Jurkat, Clone E6-1 (cell line): ENCODE data around the gene TNIP1.

Source experiments
- DNase-seq: peaks from one replicate; pipeline ENCODE4 v3.0.0-alpha.2; 2011; ENCODE audit warnings: low read depth, low spot score
- H3K4me3 ChIP-seq: 2 replicates; pipeline ENCODE4 v1.5.1; 2011; ENCODE audit warnings: mild to moderate bottlenecking, low read length, control low read depth, moderate library complexity

TNIP1 gene

GRCh38 chr5:150992705-150993104, 88.1 kb downstream of the TNIP1 start:
- no peak overlapping the region for H3K4me3 ChIP-seq
- no peak for DNase-seq

- DNase-seq, result peak; percentile 21
Measured at GRCh38 chr5:150989695-150990094, 91.1 kb downstream of the TNIP1 start.

GRCh38 chr5:150987746-150988145, 93.1 kb downstream of the TNIP1 start:
- DNase-seq, result no peak
- H3K4me3 ChIP-seq, result no peak overlapping the region

More at GRCh38 chr5:150989695-150990094, 91.1 kb downstream of the TNIP1 start:
- H3K4me3 ChIP-seq, result no peak overlapping the region
